ENCODE data around the gene C2CD4C.

The C2CD4C gene

GRCh38 chr19:367963-368629 lies 40.9 kb downstream of the C2CD4C start:
- no peak for TF ChIP-seq CTCF (conservative IDR thresholded peaks at IDR 0.05; ENCODE audit: control insufficient read depth, insufficient read depth, low read depth, low read length)
- no peak overlapping the region for H3K4me3 ChIP-seq (ENCODE audit: control insufficient read depth, low read depth, low read length)
- DNase-seq (ENCODE audit: low read depth): no peak

- no peak for TF ChIP-seq CTCF (conservative IDR thresholded peaks at IDR 0.05; ENCODE audit: control insufficient read depth, insufficient read depth, low read depth, low read length)
- no peak for DNase-seq (ENCODE audit: low read depth)
Observed at GRCh38 chr19:367561-367960, 41.4 kb downstream of the C2CD4C start.

GRCh38 chr19:366951-367350 lies 42.0 kb downstream of the C2CD4C start:
- DNase-seq (ENCODE audit: low read depth): no peak
- H3K4me3 ChIP-seq (ENCODE audit: control insufficient read depth, low read depth, low read length): no peak overlapping the region
- no peak for TF ChIP-seq CTCF (conservative IDR thresholded peaks at IDR 0.05; ENCODE audit: control insufficient read depth, insufficient read depth, low read depth, low read length)

More at GRCh38 chr19:367561-367960, 41.4 kb downstream of the C2CD4C start:
- no peak overlapping the region for H3K4me3 ChIP-seq (ENCODE audit: control insufficient read depth, low read depth, low read length)

- no peak for DNase-seq (ENCODE audit: low read depth)
- TF ChIP-seq CTCF (conservative IDR thresholded peaks at IDR 0.05; ENCODE audit: control insufficient read depth, insufficient read depth, low read depth, low read length): no peak
Observed at GRCh38 chr19:366205-366783, 42.7 kb downstream of the C2CD4C start.

GRCh38 chr19:364496-365287 lies 44.3 kb downstream of the C2CD4C start:
- no peak overlapping the region for H3K4me3 ChIP-seq (ENCODE audit: control insufficient read depth, low read depth, low read length)
- DNase-seq (ENCODE audit: low read depth): no peak
- no peak for TF ChIP-seq CTCF (conservative IDR thresholded peaks at IDR 0.05; ENCODE audit: control insufficient read depth, insufficient read depth, low read depth, low read length)

More at GRCh38 chr19:366205-366783, 42.7 kb downstream of the C2CD4C start:
- no peak overlapping the region for H3K4me3 ChIP-seq (ENCODE audit: control insufficient read depth, low read depth, low read length)

GRCh38 chr19:362683-363082 lies 46.3 kb downstream of the C2CD4C start:
- DNase-seq (ENCODE audit: low read depth): no peak
- H3K4me3 ChIP-seq (ENCODE audit: control insufficient read depth, low read depth, low read length): no peak overlapping the region
- TF ChIP-seq CTCF (conservative IDR thresholded peaks at IDR 0.05; ENCODE audit: control insufficient read depth, insufficient read depth, low read depth, low read length): no peak
